ENCODE data around the gene XXYLT1.

The XXYLT1 gene

DNA sequence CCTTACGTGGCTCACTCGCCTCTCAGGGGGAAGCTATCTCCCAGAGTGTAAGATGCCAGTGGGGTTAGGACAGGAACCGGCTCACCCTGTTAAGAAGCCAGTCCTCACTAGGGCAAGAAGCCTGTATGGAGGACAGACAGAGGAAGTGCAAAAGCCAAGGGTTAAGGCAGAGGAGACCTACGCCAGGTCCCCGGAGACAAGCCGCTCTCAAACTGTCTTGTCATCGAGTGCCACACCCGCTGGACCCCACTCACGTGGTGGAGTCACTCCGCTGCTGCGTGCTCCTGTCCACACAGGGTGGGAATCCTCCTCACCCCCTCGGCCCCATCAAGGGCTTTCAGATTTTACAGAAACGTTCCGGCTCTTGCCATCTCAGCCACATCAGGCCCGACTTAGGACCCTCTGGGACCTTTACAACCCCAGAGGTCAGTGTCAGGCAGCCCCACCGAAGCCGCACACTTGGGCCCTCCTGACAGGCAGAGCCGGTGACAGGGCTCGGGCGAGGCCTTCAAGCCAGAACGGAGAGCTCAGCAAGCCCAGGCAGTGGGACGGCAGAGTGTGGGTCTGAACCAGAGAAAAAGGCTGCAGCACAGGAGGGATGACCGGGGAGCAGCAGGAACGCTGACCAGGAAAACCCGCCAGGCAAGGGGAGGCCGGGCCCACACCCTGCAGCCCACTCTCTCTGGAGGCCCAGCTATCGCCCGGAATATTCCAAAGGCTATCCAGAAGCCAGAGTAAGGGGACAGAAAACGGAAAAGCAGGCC lies 61.7 kb downstream of the XXYLT1 start:
- DNase-seq (ENCODE audit: low read depth in 2 of 3, low spot score in 1 of 3) = no peak

DNA sequence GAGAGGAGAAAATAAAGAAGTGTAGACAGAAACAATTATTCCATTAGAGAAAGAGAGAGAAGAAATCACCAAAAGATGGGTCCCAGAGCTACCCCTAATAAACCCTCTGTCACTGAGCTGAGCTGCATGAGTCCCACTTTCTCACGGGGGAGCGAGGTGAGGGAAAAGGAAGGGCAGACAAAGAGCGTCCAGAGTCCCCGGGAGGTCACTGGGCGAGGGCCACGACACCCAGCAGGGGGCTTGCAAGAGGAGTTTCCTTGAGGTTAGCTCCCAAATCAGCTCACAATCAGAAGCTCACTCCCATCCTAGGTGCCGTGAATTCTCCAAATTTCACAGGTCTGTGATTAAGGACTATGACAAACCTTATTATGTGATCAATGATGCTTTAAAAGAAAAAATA lies 62.3 kb downstream of the XXYLT1 start:
- DNase-seq (ENCODE audit: low read depth in 2 of 3, low spot score in 1 of 3) = no peak

DNA sequence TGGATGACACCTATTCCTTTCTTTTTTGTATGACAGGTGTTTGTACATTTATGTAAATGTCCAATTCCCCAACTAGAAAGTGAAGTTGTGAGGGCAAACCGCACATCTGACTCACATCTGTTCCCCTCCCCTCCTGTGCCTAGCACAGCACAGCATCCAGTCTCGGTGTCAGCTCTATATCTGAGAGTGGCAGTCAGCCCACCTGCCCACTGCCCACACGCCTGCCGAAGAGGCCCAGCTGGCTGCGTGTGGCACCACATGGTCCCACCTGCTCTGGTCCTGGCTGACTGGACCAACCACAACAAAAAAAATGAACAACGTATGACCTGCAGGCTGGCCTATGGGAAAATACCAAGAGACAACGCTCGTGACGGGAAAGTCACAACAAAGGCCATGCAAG lies 62.8 kb downstream of the XXYLT1 start:
- no peak for DNase-seq (ENCODE audit: low read depth in 2 of 3, low spot score in 1 of 3)

DNA sequence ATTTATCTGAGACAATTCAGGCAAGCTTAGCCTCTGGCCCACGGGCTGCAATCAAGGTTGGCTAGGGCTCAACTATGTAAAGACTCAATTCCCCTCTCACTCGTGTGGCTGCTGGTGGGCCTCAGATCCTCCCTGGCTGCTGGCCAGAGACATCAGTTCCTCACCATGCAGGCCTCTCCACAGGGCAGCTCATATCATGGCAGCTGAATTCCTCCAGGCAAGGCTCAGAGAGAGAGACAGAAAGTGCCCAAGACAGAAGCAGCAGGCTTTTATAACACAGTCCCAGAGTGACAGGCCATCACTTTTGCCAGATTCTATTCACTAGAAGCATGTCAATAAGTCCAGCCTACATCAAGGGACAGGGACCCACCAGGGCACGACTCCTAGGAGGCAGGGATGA lies 63.2 kb downstream of the XXYLT1 start:
- DNase-seq (ENCODE audit: low read depth in 2 of 3, low spot score in 1 of 3) = no peak

GRCh38 chr3:195207056-195207455 lies 63.9 kb downstream of the XXYLT1 start:
- no peak for DNase-seq (ENCODE audit: low read depth in 2 of 3, low spot score in 1 of 3)

GRCh38 chr3:195204360-195205163 lies 66.4 kb downstream of the XXYLT1 start:
- DNase-seq (ENCODE audit: low read depth in 2 of 3, low spot score in 1 of 3) = no peak

DNA sequence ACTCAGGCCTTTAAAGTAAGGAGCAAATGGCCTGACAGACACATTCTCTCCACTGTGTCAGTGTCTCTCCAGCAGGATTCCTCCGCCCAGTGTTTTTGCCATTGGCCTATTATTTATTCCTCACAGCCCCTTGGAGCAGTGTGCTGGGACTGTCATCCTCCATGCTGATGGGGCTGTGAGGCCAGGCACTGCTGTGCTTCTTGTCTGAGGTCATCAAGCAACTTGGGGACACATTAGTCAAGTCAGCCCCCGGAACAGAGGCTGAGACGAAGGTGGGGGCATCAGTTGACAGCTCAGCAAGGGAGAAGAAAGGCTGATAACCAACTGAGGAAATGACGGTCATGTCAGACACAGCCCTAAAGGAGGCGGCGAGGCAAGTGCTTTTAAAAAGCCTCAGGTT lies 67.4 kb downstream of the XXYLT1 start:
- DNase-seq (ENCODE audit: low read depth in 2 of 3, low spot score in 1 of 3) = no peak

DNA sequence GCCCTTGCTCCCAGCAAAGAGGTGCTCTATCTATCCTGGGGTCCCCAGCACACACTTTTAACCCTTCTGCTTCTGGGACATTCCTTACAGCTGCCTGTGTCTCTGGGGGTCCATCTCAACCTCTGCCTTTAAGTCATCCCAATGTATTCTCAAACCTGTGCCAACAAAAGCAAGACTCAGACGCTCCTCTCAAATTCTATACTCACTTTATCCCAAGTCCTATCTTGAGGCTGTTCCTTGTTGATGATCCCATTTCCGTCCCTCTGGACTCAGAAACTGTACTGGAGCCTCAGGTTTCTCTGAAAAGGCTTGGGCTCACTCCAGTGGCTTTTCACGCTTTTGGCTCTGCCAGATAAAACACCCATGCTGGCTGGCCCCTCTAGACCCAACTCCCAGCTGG lies 69.7 kb downstream of the XXYLT1 start:
- no peak for DNase-seq (ENCODE audit: low read depth in 2 of 3, low spot score in 1 of 3)

DNA sequence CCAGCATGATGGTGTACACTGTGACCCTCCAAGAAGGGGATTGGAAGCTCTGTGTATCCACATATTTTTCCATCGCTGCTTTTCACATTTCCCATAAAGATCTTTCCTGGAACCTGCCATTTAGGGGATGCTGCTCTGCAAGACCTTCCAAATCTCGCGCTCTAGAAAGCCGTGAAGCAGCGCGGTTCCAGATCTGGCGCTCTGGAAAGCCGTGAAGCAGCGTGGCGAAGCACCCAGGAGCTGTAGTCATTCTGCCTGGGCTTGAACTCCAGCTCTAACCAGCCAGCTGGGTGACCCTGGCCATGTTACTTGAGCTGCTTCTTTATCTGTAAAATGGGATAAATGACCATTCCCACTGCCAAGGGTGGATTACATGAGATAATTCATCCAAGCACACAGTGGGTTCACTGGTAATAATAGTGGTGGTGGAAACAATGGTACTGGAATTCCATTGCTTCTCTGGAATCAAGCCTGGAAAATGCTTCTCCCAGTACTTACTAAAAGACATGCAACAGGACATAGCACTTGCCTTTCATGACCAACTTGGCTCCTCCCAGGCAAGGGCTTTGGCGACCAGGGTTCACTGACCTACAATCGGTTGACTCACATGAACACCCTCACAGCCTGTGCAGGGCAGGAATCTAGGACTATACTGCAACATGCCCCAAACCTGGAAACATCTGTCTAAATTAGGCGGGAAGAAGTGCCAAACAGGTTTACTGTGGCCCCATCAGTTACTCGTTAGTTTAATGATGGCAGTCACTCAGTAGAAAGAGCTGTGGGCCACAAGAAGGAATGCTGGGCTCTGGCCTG lies 70.7 kb downstream of the XXYLT1 start:
- no peak for DNase-seq (ENCODE audit: low read depth in 2 of 3, low spot score in 1 of 3)

GRCh38 chr3:195198426-195199346 lies 72.3 kb downstream of the XXYLT1 start:
- DNase-seq (ENCODE audit: low read depth in 2 of 3, low spot score in 1 of 3) = no peak

GRCh38 chr3:195197765-195198425 lies 73.1 kb downstream of the XXYLT1 start:
- DNase-seq (ENCODE audit: low read depth in 2 of 3, low spot score in 1 of 3) = no peak

DNA sequence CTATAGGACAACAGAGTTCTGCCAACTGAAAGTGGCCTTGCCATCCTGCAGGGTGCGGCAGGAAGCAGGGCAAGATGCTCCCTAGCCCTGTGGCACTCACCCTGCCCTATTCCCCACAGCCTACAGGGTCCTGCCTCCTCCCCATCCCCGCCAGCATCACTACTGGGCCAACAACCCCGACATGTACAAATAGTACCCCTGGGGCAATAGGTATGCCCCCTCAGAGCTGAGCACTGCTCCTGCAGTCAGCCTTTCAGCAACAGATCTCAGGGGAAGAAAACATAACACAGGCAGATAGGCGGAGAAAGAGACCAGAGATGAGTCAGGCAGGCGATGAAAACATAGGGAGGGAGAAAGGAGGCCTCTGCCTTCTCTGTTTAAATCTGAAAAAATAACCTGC lies 74.7 kb downstream of the XXYLT1 start:
- no peak for DNase-seq (ENCODE audit: low read depth in 2 of 3, low spot score in 1 of 3)

DNA sequence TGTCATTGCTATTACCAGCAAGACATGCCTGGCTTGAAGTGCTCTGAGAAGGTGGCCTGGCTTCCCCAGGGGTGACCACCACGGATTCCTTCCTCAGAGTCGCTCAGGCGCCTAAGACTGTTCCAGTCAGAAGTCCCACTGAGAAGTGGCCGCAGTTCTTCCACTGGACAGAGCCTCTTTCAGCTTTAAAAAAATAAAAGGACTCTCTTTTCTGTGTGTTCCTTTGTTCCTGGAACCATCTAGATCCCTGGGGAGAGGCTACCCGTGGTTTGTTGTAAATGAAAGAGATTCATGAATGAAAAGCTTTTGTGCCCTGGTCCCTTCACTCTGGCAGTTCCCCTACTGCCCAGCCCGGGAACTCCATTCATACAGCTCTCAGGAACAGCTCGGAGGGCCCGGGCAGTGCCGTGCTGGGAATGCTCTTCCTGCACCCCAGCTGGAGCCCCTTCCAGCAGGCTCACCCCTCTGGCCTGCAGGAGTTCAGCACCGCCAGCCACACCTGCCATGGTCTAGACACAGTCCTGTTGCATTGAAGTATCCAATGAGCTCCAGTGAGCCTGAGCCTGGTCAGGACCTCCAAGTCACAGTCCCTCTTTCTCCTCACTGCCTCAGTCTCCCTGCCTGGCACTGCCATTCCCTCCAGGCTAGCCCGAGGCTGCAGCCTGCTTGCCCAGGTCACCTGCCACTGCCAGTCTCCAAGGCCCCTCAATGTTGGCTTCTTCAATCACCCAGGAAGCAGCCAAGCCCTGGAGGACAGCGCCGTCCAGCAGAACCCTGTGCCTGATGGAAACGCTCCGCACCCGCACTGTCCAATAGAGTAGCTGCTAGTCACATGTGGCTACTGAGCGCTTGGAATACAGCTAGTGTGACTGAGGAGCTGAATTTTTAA lies 75.4 kb downstream of the XXYLT1 start:
- DNase-seq (ENCODE audit: low read depth in 2 of 3, low spot score in 1 of 3) = no peak

GRCh38 chr3:195194559-195195206 lies 76.3 kb downstream of the XXYLT1 start:
- no peak for DNase-seq (ENCODE audit: low read depth in 2 of 3, low spot score in 1 of 3)

- no peak for DNase-seq (ENCODE audit: low read depth in 2 of 3, low spot score in 1 of 3)
Observed at GRCh38 chr3:195191580-195191979, 79.4 kb downstream of the XXYLT1 start.

GRCh38 chr3:195189821-195190220 lies 81.1 kb downstream of the XXYLT1 start:
- no peak for DNase-seq (ENCODE audit: low read depth in 2 of 3, low spot score in 1 of 3)

DNA sequence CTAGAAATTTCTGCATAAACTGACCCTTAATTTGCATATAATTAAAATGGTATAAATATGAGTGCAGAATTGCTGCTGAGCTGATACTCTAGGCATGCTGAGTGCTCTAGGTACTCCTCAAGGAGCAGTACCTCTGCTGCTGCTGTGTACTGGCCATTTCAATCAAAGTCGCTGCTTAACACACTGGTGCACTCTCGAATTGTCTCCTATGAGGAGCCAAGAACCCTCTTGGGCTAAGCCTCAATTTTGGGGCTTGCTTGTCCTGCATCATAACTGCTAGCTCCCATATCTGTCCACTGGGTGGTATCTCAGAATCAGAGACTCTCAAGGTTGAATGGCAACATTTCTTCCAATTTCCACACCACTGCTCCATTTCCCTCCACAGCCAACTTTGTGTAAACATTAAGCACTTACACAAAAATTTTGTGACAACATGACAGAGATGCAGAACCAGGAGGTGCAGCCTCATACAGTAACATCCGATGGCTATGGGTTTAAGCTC lies 82.5 kb downstream of the XXYLT1 start:
- no peak for DNase-seq (ENCODE audit: low read depth in 2 of 3, low spot score in 1 of 3)

GRCh38 chr3:195187609-195188425 lies 83.1 kb downstream of the XXYLT1 start:
- no peak for DNase-seq (ENCODE audit: low read depth in 2 of 3, low spot score in 1 of 3)
